HUDEP-2 (cell line): ENCODE measurements around the gene SHISAL1.
A peak's percentile ranks its signal among the peaks of the same experiment; 100 is the strongest.

Experiments
- DNase-seq, 76 experiments: peaks; one replicate each; lab custom pipeline; 2025; ENCODE audit not compliant: unreplicated experiment in 76 of 76; lab: John Stamatoyannopoulos, UW

The SHISAL1 gene

GRCh38 chr22:44266796-44267760, 45.7 kb downstream of the SHISAL1 start:
- no peak for DNase-seq

- no peak for DNase-seq
These were observed 49.2 kb downstream of the SHISAL1 start for GRCh38 chr22:44263547-44263946.

- DNase-seq = peak in 70 of 76 experiments; percentile 8 to 78 (median 45)
These were observed 50.7 kb downstream of the SHISAL1 start for GRCh38 chr22:44261861-44262595.

GRCh38 chr22:44261164-44261860, 51.4 kb downstream of the SHISAL1 start:
- no peak for DNase-seq

GRCh38 chr22:44260216-44261035, 52.3 kb downstream of the SHISAL1 start:
- DNase-seq = no peak

- no peak for DNase-seq
These were observed 53.2 kb downstream of the SHISAL1 start for GRCh38 chr22:44259366-44260215.

GRCh38 chr22:44256556-44257485, 55.9 kb downstream of the SHISAL1 start:
- DNase-seq = no peak

GRCh38 chr22:44256085-44256484, 56.7 kb downstream of the SHISAL1 start:
- no peak for DNase-seq

- no peak for DNase-seq
These were observed 57.9 kb downstream of the SHISAL1 start for GRCh38 chr22:44254811-44255210.

- DNase-seq = no peak
These were observed 63.2 kb downstream of the SHISAL1 start for GRCh38 chr22:44249376-44250147.

GRCh38 chr22:44248926-44249325, 63.8 kb downstream of the SHISAL1 start:
- DNase-seq = no peak

GRCh38 chr22:44247923-44248892, 64.5 kb downstream of the SHISAL1 start:
- no peak for DNase-seq

GRCh38 chr22:44247346-44247745, 65.4 kb downstream of the SHISAL1 start:
- DNase-seq = no peak

GRCh38 chr22:44246615-44247326, 66.0 kb downstream of the SHISAL1 start:
- no peak for DNase-seq

GRCh38 chr22:44245867-44246266, 66.9 kb downstream of the SHISAL1 start:
- no peak for DNase-seq

- no peak for DNase-seq
These were observed 67.3 kb downstream of the SHISAL1 start for GRCh38 chr22:44245438-44245837.
